Skeletal muscle tissue (tissue), 4 donors: ENCODE results near the gene TPPP. TPM values are rescaled to one million over a fixed set of nuclear protein-coding genes. Genes with fewer than 3 reads are reported as not detected.
"Not testable (repeated sequence)": the region's sequence is repeated elsewhere in the genome, so short reads cannot be mapped to it uniquely, and the experiment has no call there.

Experiments
- H3K27ac ChIP-seq: one replicate; pipeline ENCODE4 v1.7.0; 2013; ENCODE audit warnings: mild to moderate bottlenecking, low read depth, low read length, inconsistent platforms
- H3K27me3 ChIP-seq, 3 donors: one replicate each; pipeline ENCODE4 v1.7.0; 2013; ENCODE audit warnings: low read length in 3 of 3; ENCODE audit not compliant: control insufficient read depth in 3 of 3, insufficient read depth in 3 of 3
- H3K36me3 ChIP-seq, 3 donors: one replicate each; pipeline ENCODE4 v1.7.0; 2013; ENCODE audit warnings: low read length in 3 of 3; ENCODE audit not compliant: control insufficient read depth in 3 of 3, insufficient read depth in 3 of 3
- H3K4me1 ChIP-seq, 3 donors: one replicate each; pipeline ENCODE4 v1.7.0; 2013; ENCODE audit warnings: low read length in 3 of 3, mild to moderate bottlenecking in 3 of 3; ENCODE audit not compliant: control insufficient read depth in 3 of 3, insufficient read depth in 3 of 3
- H3K4me3 ChIP-seq, 3 donors: one replicate each; pipeline ENCODE4 v1.7.0; 2013; ENCODE audit warnings: low read length in 3 of 3
- H3K9ac ChIP-seq, 3 donors: one replicate each; pipeline ENCODE4 v1.7.0; 2013; ENCODE audit warnings: low read length in 3 of 3, mild to moderate bottlenecking in 3 of 3, moderate library complexity in 2 of 3, low read depth in 1 of 3
- H3K9me3 ChIP-seq, 3 donors: one replicate each; pipeline ENCODE4 v1.7.0; 2013; ENCODE audit warnings: low read length in 3 of 3; ENCODE audit not compliant: control insufficient read depth in 3 of 3
- total RNA-seq: library from RNA; depleted of rRNA; stranded (reverse); fragments of >200 nt; gene quantifications from one replicate; pipeline ENCODE4 v1.2.3, GENCODE V29; 2014
- donor health status: Osteomylitis.

TPPP gene
- total RNA-seq, 1 donor from 2014 or later: 3.7 TPM

DNA sequence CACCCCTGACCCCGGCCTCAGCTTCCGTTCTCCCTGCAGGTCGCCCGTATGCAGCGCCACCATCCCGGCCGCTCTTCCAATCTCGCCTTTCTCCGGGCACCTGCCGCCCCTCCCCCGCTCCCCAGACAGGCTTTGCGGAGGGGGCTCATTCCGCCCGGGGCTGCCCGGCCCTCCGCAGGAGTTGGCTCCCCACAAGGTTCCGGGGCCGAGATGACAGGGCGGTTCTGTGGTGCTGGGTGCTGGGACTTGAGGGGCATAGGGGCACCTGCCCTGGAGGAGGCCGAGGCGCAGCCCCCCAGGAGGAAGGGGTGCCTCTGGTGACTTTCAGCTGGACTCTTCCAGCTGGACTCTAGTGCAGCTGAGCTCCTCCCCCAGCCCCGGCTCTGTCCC lies 885 bp upstream of the TPPP start:
- H3K36me3 ChIP-seq, H3K4me1 ChIP-seq, H3K27ac ChIP-seq, H3K9me3 ChIP-seq, H3K27me3 ChIP-seq: not testable (repeated sequence)
- peak overlapping the region in 1 of 3 donors; percentile 62 for H3K9ac ChIP-seq
- H3K4me3 ChIP-seq: peak overlapping the region in 2 of 3 donors; percentile 48 to 67

DNA sequence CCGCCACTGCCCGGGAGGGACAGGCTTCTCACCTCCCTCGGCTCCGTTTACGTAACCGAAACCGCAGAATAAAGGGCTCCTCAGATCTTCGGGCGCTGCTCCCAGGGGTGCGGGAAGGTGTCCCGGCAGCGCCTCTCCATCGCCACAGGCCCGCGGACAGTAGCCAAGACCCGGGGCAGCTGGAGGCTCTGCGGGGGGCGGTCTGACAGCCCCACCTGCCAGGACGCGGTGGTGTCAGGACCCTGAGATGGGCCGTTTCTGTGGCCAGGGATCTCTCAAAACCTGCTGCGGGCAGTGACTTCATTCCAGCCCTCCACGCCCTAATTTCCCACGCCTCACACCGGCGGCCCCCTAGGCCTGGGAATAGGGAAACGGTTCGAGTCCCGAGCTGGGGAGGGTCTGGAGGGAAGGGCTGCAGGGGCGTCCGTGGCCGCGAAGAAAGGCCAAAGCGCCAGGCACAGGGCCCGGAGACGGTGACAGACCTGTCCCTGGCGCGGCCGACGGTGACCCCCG lies 567 bp downstream of the TPPP start:
- H3K27me3 ChIP-seq, H3K36me3 ChIP-seq, H3K9me3 ChIP-seq: not testable (repeated sequence)
- Histone ChIP-seq H3K9ac (peak overlapping the region; percentile 68 to 85 (median 80)), H3K4me1 (peaks cover 0 to 12% (median 7%) of the 10 kb centered on the region in 3 donors), H3K4me3 (peak overlapping the region; percentile 30 to 77 (median 76)), H3K27ac (peak overlapping the region; percentile 44)

DNA sequence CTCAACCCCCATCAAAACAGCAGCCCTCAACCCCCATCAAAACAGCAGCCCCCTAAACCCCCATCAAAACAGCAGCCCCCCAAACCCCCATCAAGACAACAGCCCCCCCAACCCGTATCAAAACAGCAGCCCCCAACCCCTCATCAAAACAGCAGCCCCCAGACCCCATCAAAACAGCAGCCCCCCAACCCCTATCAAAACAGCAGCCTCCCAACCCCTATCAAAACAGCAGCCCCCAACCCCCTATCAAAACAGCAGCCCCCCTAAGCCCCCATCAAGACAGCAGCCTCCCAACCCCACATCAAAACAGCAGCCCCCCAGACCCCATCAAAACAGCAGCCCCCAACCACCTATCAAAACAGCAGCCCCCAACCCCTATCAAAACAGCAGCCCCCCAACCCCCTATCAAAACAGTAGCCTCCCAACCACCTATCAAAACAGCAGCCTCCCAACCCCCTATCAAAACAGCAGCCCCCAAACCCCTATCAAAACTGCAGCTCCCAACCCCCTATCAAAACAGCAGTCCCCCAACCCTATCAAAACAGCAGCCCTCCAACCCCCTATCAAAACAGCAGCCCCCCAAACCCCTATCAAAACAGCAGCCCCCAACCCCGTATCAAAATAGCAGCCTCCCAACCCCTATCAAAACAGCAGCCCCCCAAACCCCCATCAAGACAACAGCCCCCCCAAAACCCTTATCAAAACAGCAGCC lies 1.2 kb downstream of the TPPP start:
- Histone ChIP-seq H3K9ac (peak overlapping the region in 2 of 3 donors; percentile 80 to 85), H3K4me3 (peak overlapping the region in 2 of 3 donors; percentile 76 to 77), H3K27me3 (no peaks in the 10 kb centered on the region), H3K36me3 (no peaks in the 10 kb centered on the region), H3K9me3 (no peaks in the 10 kb centered on the region), H3K4me1 (peaks cover 0 to 9% (median 7%) of the 10 kb centered on the region in 3 donors), H3K27ac (peak overlapping the region; percentile 44)

DNA sequence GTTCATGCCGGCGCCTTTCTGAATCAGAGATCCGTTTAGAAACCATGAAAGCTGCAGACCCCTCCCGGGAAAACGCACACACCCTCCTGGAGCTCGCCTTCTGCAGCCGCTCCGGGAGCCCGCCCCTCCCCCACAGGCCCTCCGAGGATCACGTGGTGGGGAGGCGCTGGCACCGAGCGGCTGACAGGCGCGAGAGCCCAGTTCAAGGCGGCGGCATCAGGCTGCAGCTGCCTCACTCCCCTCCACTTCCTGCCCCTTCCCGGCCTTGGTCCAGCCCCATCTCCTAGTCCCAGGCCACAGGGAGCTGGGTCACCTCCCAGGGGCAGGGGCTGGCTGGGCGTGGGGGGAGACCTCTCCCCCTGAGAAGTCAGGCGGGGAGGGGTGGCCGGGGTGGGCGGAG lies 2.1 kb downstream of the TPPP start:
- not testable (repeated sequence) for H3K36me3 ChIP-seq, H3K4me1 ChIP-seq, H3K9ac ChIP-seq, H3K4me3 ChIP-seq, H3K9me3 ChIP-seq, H3K27me3 ChIP-seq, H3K27ac ChIP-seq

DNA sequence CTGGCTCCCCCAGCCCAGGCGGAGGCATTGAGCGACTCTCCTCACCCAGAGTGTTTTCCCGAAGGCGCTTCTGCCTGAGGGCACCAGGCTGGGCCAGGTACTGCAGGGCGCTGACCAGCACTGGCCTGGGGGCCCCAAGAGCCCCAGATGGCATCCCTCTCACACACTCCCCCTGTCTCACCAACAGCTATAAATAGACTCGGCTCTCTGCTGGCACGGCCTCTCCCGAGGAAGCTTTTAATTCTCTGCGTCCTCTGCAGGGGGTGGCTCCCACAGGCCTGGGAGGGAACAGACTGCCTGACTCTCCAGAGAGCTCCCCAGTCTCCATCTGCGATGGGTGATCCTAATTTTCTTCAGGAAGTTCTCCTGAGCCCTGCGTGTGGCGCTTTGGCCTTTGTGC lies 2.9 kb downstream of the TPPP start:
- not testable (repeated sequence) for H3K27me3 ChIP-seq, H3K4me3 ChIP-seq, H3K9me3 ChIP-seq, H3K9ac ChIP-seq, H3K27ac ChIP-seq, H3K36me3 ChIP-seq
- peaks cover 0 to 14% (median 7%) of the 10 kb centered on the region in 3 donors for H3K4me1 ChIP-seq

DNA sequence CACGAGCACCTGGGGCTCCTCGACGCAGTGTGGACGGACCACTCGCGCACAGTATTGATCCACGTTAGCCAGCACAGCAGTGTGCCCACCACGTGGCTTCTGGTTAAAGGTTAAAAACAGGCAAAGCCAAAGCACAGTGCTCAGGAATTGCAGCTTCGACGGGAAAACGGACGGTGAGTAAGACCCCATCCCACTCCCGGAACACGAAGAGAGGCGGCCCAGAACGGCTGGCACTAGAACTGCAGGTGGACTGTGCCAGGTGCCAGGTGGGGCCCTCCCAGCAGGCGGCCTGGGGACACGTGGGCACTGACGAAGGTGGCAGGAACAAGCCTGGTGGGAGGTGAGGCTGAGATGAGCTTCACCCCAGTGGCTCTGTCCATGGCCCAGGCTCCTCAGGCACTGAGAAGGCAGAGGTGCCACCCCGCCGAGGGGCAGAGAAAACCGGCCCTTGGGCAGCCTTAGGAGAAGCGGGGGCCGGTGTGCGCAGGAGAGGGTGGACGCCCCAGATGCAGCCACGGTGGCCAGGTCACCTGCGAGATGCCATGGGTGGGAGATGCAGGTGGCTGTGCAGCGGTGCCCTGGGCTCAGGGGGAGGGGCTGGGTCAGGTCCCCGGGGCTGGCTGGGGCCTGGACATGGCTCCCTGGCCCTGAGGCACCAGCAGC lies 4.7 kb downstream of the TPPP start:
- H3K4me3 ChIP-seq, H3K36me3 ChIP-seq, H3K27me3 ChIP-seq, H3K9me3 ChIP-seq, H3K9ac ChIP-seq, H3K27ac ChIP-seq: not testable (repeated sequence)
- H3K4me1 ChIP-seq: peaks cover 0 to 32% (median 12%) of the 10 kb centered on the region in 3 donors

DNA sequence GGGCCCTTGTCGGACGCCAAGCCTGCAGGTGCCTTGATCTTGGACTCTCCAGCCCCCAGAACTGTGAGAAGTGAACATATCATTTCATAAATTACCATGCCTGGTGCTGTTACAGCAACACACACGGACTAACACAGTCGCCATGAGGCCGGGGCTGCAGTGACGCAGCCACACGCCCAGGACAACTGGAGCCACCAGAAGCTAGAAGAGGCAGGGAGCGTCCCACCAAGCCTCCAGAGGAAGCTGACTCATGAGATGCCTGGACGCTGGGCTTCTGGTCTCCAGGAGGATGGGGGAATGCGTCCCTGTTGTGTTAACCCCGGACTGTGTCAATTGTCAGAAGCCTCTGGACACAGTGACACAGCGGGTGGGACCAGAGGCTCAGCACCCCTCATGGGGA lies 6.2 kb downstream of the TPPP start:
- not testable (repeated sequence) for H3K27me3 ChIP-seq, H3K9me3 ChIP-seq, H3K36me3 ChIP-seq, H3K27ac ChIP-seq, H3K9ac ChIP-seq, H3K4me3 ChIP-seq
- H3K4me1 ChIP-seq: peaks cover 0 to 39% (median 17%) of the 10 kb centered on the region in 3 donors

DNA sequence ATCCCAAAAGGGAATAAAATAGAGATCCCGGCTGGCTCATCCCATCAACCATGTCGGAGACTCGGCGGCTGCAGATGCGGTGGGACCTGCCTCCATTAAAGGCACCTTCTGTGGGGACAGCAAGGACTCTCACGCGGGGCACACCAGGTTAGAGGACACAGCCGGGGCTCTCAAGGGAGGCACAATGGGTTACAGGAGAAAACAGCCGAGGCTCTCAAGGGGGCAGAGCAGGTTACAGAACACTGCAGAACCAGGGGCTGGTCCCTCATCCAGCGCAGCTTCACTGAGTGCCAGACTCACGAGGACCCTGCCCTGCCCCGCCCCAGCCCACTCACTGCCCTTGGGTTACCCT lies 7.0 kb downstream of the TPPP start:
- H3K4me1 ChIP-seq: peaks cover 0 to 42% (median 17%) of the 10 kb centered on the region in 3 donors
- H3K27ac ChIP-seq, H3K36me3 ChIP-seq, H3K4me3 ChIP-seq, H3K9ac ChIP-seq, H3K9me3 ChIP-seq, H3K27me3 ChIP-seq: not testable (repeated sequence)

DNA sequence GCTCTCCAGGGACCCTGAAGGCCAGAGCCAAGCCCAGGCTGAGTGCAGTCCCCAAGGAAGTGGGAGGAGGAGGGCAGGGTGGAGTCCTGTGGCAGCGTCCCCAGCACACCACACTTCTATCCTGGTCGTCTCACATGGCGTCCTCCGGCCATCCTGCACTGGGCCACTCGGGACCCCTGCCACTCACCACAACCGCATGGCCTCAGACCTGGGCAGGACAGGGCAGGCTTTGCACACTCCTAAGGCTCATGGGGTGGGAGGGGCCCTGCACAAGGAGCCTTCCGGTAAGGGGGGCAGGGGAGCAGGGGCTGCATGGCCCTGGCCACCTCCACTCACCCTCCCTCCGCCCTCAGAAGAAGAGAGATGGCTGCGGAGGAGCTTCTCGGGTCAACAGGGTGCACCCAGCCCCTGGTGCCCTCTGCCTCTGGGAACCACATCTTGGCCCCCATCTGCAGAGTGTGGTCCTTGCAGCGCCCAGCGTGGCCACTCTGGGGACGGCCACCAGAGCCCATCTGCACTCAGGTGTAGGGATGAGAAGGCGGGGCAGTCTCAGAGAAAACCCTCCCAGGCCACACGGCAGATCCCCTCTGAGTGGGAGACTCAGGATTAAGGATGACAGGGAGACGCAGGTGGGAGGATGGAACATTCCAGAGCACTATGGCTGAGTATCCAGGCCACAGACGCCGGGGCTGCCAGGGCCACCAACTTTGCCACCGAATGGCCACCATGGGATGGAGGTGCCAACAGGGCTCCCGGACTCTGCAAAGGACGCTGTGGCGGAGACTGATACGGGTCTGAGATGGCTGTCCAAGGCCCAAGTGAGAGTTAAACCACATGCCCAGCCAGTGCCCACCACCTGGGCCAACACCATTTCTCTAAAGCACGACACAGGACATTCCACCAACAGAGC lies 7.6 kb downstream of the TPPP start:
- Histone ChIP-seq H3K27me3 (no peaks in the 10 kb centered on the region), H3K9ac (no peak overlapping the region)

More for the DNA sequence above, 7.6 kb downstream of the TPPP start:
- no peaks in the 10 kb centered on the region for H3K36me3 ChIP-seq
- peaks cover 0 to 47% (median 21%) of the 10 kb centered on the region in 3 donors for H3K4me1 ChIP-seq
- no peaks in the 10 kb centered on the region for H3K9me3 ChIP-seq
- H3K27ac ChIP-seq: no peak overlapping the region
- H3K4me3 ChIP-seq: no peak overlapping the region
